OCI-LY3 (cell line): ENCODE measurements around the gene HTR2B.

Source experiments
- EZH2phosphoT487 ChIP-seq: fragments of 200-600 bp; shearing (Covaris generic); IDR thresholded peaks from 2 replicates; pipeline ENCODE4 v1.6.1; 2018; ENCODE audit warnings: antibody characterized with exemption, mixed run types, low read depth
- TF ChIP-seq, protein P1 (sequence below): fragments of 200-600, 300-600 bp; sonication (generic); IDR thresholded peaks from 2 replicates; pipeline ENCODE4 v1.5.1; 2014; ENCODE audit warnings: antibody characterized with exemption, low read length, low read depth

DNA sequence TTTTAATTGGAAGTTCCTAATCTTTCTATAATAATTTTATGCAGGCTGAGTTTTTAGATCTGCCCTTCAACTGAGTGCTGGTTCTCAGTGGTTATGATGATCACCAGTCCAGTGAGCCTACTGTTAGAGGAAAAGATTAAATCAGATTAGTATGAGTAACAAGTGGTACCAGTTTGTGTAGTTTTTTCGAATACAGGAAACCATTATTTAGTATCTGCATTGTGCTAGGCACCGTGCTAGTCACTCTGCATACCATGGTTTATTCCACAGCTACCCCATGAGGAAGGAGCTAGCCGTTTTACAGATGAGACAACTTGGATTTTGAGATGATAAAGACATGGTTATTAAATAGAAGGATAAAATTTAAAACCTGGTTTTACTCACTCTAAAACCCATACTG, 62.1 kb downstream of the HTR2B start:
- TF ChIP-seq, protein P1, sequence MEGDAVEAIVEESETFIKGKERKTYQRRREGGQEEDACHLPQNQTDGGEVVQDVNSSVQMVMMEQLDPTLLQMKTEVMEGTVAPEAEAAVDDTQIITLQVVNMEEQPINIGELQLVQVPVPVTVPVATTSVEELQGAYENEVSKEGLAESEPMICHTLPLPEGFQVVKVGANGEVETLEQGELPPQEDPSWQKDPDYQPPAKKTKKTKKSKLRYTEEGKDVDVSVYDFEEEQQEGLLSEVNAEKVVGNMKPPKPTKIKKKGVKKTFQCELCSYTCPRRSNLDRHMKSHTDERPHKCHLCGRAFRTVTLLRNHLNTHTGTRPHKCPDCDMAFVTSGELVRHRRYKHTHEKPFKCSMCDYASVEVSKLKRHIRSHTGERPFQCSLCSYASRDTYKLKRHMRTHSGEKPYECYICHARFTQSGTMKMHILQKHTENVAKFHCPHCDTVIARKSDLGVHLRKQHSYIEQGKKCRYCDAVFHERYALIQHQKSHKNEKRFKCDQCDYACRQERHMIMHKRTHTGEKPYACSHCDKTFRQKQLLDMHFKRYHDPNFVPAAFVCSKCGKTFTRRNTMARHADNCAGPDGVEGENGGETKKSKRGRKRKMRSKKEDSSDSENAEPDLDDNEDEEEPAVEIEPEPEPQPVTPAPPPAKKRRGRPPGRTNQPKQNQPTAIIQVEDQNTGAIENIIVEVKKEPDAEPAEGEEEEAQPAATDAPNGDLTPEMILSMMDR, result no peak
- no peak for TF ChIP-seq EZH2phosphoT487
